Mesendoderm (in vitro differentiated cells): ENCODE data around the gene CTSG.
"Not testable (repeated sequence)": the region's sequence is repeated elsewhere in the genome, so short reads cannot be mapped to it uniquely, and the experiment has no call there.

Source experiments
- DNase-seq: peaks from one replicate; pipeline ENCODE4 v3.0.0; 2013
- H2AK5ac ChIP-seq: 2 replicates; pipeline ENCODE4 v1.6.1; 2013; ENCODE audit warnings: low read length, inconsistent platforms
- H2BK120ac ChIP-seq: 2 replicates; pipeline ENCODE4 v1.6.1; 2013; ENCODE audit warnings: low read depth, mild to moderate bottlenecking, low read length, moderate library complexity, mixed read lengths
- H2BK15ac ChIP-seq: replicated peaks from 2 replicates; pipeline ENCODE4 v1.6.1; 2013; ENCODE audit warnings: low read depth, mild to moderate bottlenecking, moderate library complexity
- H2BK5ac ChIP-seq: 2 replicates; pipeline ENCODE4 v1.6.1; 2013; ENCODE audit warnings: low read length, inconsistent platforms
- H3K18ac ChIP-seq: 2 replicates; pipeline ENCODE4 v1.6.1; 2013; ENCODE audit warnings: mild to moderate bottlenecking, low read length, mixed read lengths
- H3K23ac ChIP-seq: one replicate; pipeline ENCODE4 v1.6.1; 2013; ENCODE audit warnings: low read length
- H3K27ac ChIP-seq: 2 replicates; pipeline ENCODE4 v1.5.1; 2013; ENCODE audit warnings: low read depth, mild to moderate bottlenecking, inconsistent platforms, low read length, moderate library complexity
- H3K27me3 ChIP-seq: 2 replicates; pipeline ENCODE4 v1.6.1; 2013; ENCODE audit warnings: low read length, control low read depth, mild to moderate bottlenecking, inconsistent platforms; ENCODE audit not compliant: insufficient read depth, poor library complexity
- H3K36me3 ChIP-seq: 2 replicates; pipeline ENCODE4 v1.6.1; 2013; ENCODE audit warnings: low read length, inconsistent platforms; ENCODE audit not compliant: control insufficient read depth, insufficient read depth
- H3K4ac ChIP-seq: one replicate; pipeline ENCODE4 v1.6.1; 2013; ENCODE audit warnings: low read depth, mild to moderate bottlenecking, low read length, moderate library complexity
- H3K4me1 ChIP-seq: 2 replicates; pipeline ENCODE4 v1.6.1; 2013; ENCODE audit warnings: low read depth, low read length, inconsistent platforms; ENCODE audit not compliant: control insufficient read depth
- H3K4me2 ChIP-seq: 2 replicates; pipeline ENCODE4 v1.6.1; 2013; ENCODE audit warnings: low read length
- H3K4me3 ChIP-seq: 2 replicates; pipeline ENCODE4 v1.5.1; 2013; ENCODE audit warnings: mild to moderate bottlenecking, low read length
- H3K56ac ChIP-seq: one replicate; pipeline ENCODE4 v1.6.1; 2013; ENCODE audit warnings: low read length
- H3K79me1 ChIP-seq: 2 replicates; pipeline ENCODE4 v1.6.1; 2013; ENCODE audit warnings: low read length, inconsistent platforms
- H3K79me2 ChIP-seq: 2 replicates; pipeline ENCODE4 v1.6.1; 2013; ENCODE audit warnings: mild to moderate bottlenecking, low read length; ENCODE audit not compliant: control insufficient read depth, insufficient read depth
- H3K9ac ChIP-seq: 2 replicates; pipeline ENCODE4 v1.6.1; 2013; ENCODE audit warnings: low read length, inconsistent platforms
- H4K5ac ChIP-seq: one replicate; pipeline ENCODE4 v1.6.1; 2013; ENCODE audit warnings: low read length
- H4K8ac ChIP-seq: one replicate; pipeline ENCODE4 v1.6.1; 2013; ENCODE audit warnings: low read depth, mild to moderate bottlenecking, control low read depth, low read length, moderate library complexity
- WGBS: extraction: QIAGEN DNeasy Blood & Tissue Kit; methylation state at CpG from one replicate; pipeline ENCODE4 v1.1.7; 2013; ENCODE audit warnings: low lambda C conversion rate, missing lambda C conversion rate; ENCODE audit not compliant: insufficient coverage; ENCODE audit errors: extremely low coverage; 5-methylcytosine and 5-hydroxymethylcytosine counted together

CTSG gene

GRCh38 chr14:24566318-24566717 is 9.7 kb downstream of the CTSG start:
- Histone ChIP-seq H2BK120ac (no peak overlapping the region), H3K27ac (no peak overlapping the region), H3K79me1 (no peaks in the 10 kb centered on the region), H3K27me3 (no peaks in the 10 kb centered on the region), H3K4ac (no peak overlapping the region), H4K8ac (no peak overlapping the region), H2BK15ac (no peak overlapping the region), H3K56ac (no peak overlapping the region), H3K4me1 (no peaks in the 10 kb centered on the region), H2AK5ac (no peak overlapping the region), H3K23ac (no peak overlapping the region), H3K79me2 (no peaks in the 10 kb centered on the region), H3K4me3 (no peak overlapping the region), H3K36me3 (no peaks in the 10 kb centered on the region), H3K18ac (no peak overlapping the region), H3K4me2 (no peak overlapping the region), H3K9ac (no peak overlapping the region), H2BK5ac (no peak overlapping the region), H4K5ac (no peak overlapping the region)
- DNase-seq = no peak
- WGBS = no CpG with 5 or more reads among the region's 2 CpGs

GRCh38 chr14:24565766-24566165 is 10.3 kb downstream of the CTSG start:
- Histone ChIP-seq H2BK15ac (no peak overlapping the region), H4K8ac (no peak overlapping the region), H3K4me1 (no peaks in the 10 kb centered on the region), H3K27me3 (no peaks in the 10 kb centered on the region), H4K5ac (no peak overlapping the region), H3K4me2 (no peak overlapping the region), H2AK5ac (no peak overlapping the region), H3K79me2 (no peaks in the 10 kb centered on the region), H3K4ac (no peak overlapping the region), H3K27ac (no peak overlapping the region), H3K9ac (no peak overlapping the region), H3K18ac (no peak overlapping the region), H2BK120ac (no peak overlapping the region), H3K56ac (no peak overlapping the region), H3K36me3 (no peaks in the 10 kb centered on the region), H2BK5ac (no peak overlapping the region), H3K4me3 (no peak overlapping the region), H3K23ac (no peak overlapping the region), H3K79me1 (no peaks in the 10 kb centered on the region)
- DNase-seq = no peak
- WGBS = no CpG with 5 or more reads among the region's 2 CpGs

- Histone ChIP-seq H3K18ac (no peak overlapping the region), H3K9ac (no peak overlapping the region), H3K27me3 (no peaks in the 10 kb centered on the region), H2BK120ac (no peak overlapping the region), H3K4me2 (no peak overlapping the region), H3K56ac (no peak overlapping the region), H3K27ac (no peak overlapping the region), H4K5ac (no peak overlapping the region), H3K23ac (no peak overlapping the region), H3K4ac (no peak overlapping the region), H3K79me2 (no peaks in the 10 kb centered on the region), H2AK5ac (no peak overlapping the region), H3K79me1 (no peaks in the 10 kb centered on the region), H2BK5ac (no peak overlapping the region), H4K8ac (no peak overlapping the region), H3K36me3 (no peaks in the 10 kb centered on the region), H3K4me1 (no peaks in the 10 kb centered on the region), H2BK15ac (no peak overlapping the region), H3K4me3 (no peak overlapping the region)
- no CpG with 5 or more reads among the region's 3 CpGs for WGBS
- no peak for DNase-seq
Measured at GRCh38 chr14:24563505-24563904, 12.5 kb downstream of the CTSG start.

GRCh38 chr14:24556756-24557155 is 19.3 kb downstream of the CTSG start:
- DNase-seq = no peak
- Histone ChIP-seq H2BK120ac (no peak overlapping the region), H3K4me2 (no peak overlapping the region), H3K36me3 (no peaks in the 10 kb centered on the region), H3K79me2 (no peaks in the 10 kb centered on the region), H3K56ac (no peak overlapping the region), H3K27me3 (no peaks in the 10 kb centered on the region), H3K79me1 (no peaks in the 10 kb centered on the region), H2BK15ac (no peak overlapping the region), H3K4me3 (no peak overlapping the region), H3K4ac (no peak overlapping the region), H4K8ac (no peak overlapping the region), H3K23ac (no peak overlapping the region), H3K27ac (no peak overlapping the region), H3K9ac (no peak overlapping the region), H3K4me1 (no peaks in the 10 kb centered on the region), H2BK5ac (no peak overlapping the region), H4K5ac (no peak overlapping the region), H2AK5ac (no peak overlapping the region), H3K18ac (no peak overlapping the region)
- WGBS = no CpG with 5 or more reads among the region's 4 CpGs

- H3K27me3 ChIP-seq, H4K8ac ChIP-seq, H3K4me1 ChIP-seq, H2BK15ac ChIP-seq, H3K23ac ChIP-seq, H2AK5ac ChIP-seq, H3K79me2 ChIP-seq, H3K36me3 ChIP-seq, H3K56ac ChIP-seq, H3K79me1 ChIP-seq, H3K18ac ChIP-seq, H3K9ac ChIP-seq, H2BK5ac ChIP-seq, DNase-seq, H3K4me2 ChIP-seq, H3K4ac ChIP-seq, H4K5ac ChIP-seq, H3K27ac ChIP-seq, H2BK120ac ChIP-seq, H3K4me3 ChIP-seq: not testable (repeated sequence)
- WGBS = no CpG with 5 or more reads among the region's 1 CpG
Measured at GRCh38 chr14:24549064-24549463, 27.0 kb downstream of the CTSG start.

GRCh38 chr14:24542346-24542936 is 33.6 kb downstream of the CTSG start:
- no peaks in the 10 kb centered on the region for H3K79me2 ChIP-seq
- H4K5ac ChIP-seq = no peak overlapping the region
- WGBS = no CpG with 5 or more reads among the region's 2 CpGs
- H3K36me3 ChIP-seq = no peaks in the 10 kb centered on the region
- no peaks in the 10 kb centered on the region for H3K79me1 ChIP-seq
- H3K4me2 ChIP-seq = no peak overlapping the region
- H3K23ac ChIP-seq = no peak overlapping the region
- no peak for DNase-seq
- H3K4me1 ChIP-seq = no peaks in the 10 kb centered on the region
- no peak overlapping the region for H3K9ac ChIP-seq
- no peak overlapping the region for H2AK5ac ChIP-seq
- no peak overlapping the region for H3K4ac ChIP-seq
- no peak overlapping the region for H3K4me3 ChIP-seq
- no peak overlapping the region for H2BK120ac ChIP-seq
- no peak overlapping the region for H3K27ac ChIP-seq
- H2BK5ac ChIP-seq = no peak overlapping the region
- H3K27me3 ChIP-seq = no peaks in the 10 kb centered on the region
- no peak overlapping the region for H4K8ac ChIP-seq
- H2BK15ac ChIP-seq = no peak overlapping the region
- no peak overlapping the region for H3K56ac ChIP-seq
- no peak overlapping the region for H3K18ac ChIP-seq
